Left cardiac atrium (tissue), 4 donors: Measurements from ENCODE around the gene ARHGAP42. TPM values are rescaled to one million over a fixed set of nuclear protein-coding genes. Genes with fewer than 3 reads are reported as not detected.
"Not testable (repeated sequence)": the region's sequence is repeated elsewhere in the genome, so short reads cannot be mapped to it uniquely, and the experiment has no call there.

Experiments used
- ATAC-seq, 2 donors: fragments of 200-7000 bp; cut with Tn5 transposase; one replicate each; pipeline ENCODE4 v1.9.1; 2020; ENCODE audit warnings: mild to moderate bottlenecking in 2 of 2, moderate library complexity in 2 of 2
- DNase-seq: peaks from one replicate; pipeline ENCODE4 v3.0.0-alpha.2; 2020
- intact Hi-C, 2 donors: fragments of 100-400 bp; cut with DNase I; formaldehyde crosslinking; loops; one replicate each; pipeline versions ENCODE4 v1.14.1 to v1.15.1; 2022 to 2023
- long read RNA-seq: library from polyadenylated mRNA; unstranded; transcript quantifications from one replicate; pipeline ENCODE4 v2.0.0, GENCODE V29; 2021
- total RNA-seq, 2 donors: library from RNA; stranded (reverse); fragmentation: NEBNext Ultra II Directional; extraction: Animal tissue kit (Norgen Biotek cat#: 25700); gene quantifications; one replicate each; pipeline ENCODE4 v1.2.1, GENCODE V29; 2021
- donor health status: DM: no; HTN: yes; CAD: no.
- donor health status: DM: no; HTN: yes; CAD: no; lungs with severe emphysema.
- donor health status: DM: yes; HTN: yes; CAD: no.
- donor health status: Dilated cardiomyopathy.

Gene ARHGAP42
- 10 to 100 TPM in 1 of 2 donors, 1 to 10 TPM in 1; 9.0 to 12.8 TPM for total RNA-seq
- long read RNA-seq, full-length matches to known transcripts = 1 of 3 reads
- long read RNA-seq, partial matches to known transcripts = 1 of 3 reads
- long read RNA-seq, other reads (novel, unspliced or antisense) = 1 of 3 reads

DNA sequence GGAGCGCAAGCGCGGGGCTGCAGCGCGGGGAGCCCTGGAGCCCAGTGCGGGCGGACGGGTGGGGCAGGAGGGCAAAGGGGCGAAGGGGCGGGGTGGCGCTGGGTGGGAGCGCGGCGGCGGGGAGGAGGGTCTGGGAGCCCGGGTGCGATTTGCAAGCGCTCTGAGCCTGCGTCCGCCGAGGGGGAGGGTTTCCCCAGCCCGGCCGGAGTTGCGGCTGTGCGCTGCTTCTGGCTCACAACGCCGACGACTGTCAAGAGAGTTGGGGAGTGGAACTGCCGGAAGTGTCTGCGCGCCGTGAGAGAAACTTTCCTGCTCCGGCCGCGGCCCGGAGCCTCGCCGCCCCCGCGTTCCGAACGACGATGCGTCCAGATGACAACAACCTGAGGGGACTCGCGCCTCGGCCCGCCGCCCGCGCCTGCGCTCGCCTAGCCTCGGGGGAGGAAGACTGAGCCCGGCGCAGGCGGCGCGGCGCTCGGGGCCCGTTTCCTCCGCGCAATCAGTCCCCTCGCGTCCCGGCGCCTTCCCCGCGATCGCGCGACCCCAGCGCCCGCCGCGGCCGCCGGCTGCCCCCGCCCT lies at the start of gene ARHGAP42:
Gene ARHGAP42, plus strand, starts transcription at position 235 of the 576 bp plus-strand sequence. CDS start 391 bp downstream, outside the sequence.
- intact Hi-C loops = loop anchor here in 1 of 2 donors (10.0 kb wide), 1 partner anchor 238 kb away; no protein-coding TSS in a partner anchor
- DNase-seq = peak; percentile 82

GRCh38 chr11:100637706-100638105 lies 49.4 kb upstream of the ARHGAP42 start:
- intact Hi-C loops = no loop called here
- DNase-seq (no peak), ATAC-seq (no peak)

More for the DNA sequence above, at the start of gene ARHGAP42:
- peak; percentile 79 to 85 for ATAC-seq

- intact Hi-C loops = no loop called here
- ATAC-seq (no peak), DNase-seq (no peak)
Measured at GRCh38 chr11:100638648-100639047, 48.4 kb upstream of the ARHGAP42 start.

GRCh38 chr11:100639140-100639539 lies 47.9 kb upstream of the ARHGAP42 start:
- DNase-seq (no peak), ATAC-seq (peak in 1 of 2 donors; percentile 42)
- intact Hi-C loops = no loop called here

DNA sequence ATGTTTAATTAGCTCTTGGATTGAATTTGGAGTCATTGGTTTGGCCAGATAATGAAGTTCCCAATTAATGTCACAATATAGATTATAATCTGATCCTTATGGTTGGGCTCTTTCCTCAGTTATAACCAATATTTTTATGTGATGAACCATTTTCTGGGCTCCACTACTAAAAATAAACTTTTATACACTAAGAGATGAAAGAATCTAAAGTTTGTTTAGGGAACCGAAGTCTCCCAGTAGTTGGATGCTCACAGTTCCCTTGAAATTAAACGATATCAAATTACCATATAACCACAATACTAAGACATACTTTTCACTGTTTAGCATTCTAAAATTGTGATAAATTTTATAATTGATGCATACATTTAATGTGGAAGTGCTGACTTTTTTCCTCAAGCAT lies 47.0 kb upstream of the ARHGAP42 start:
- ATAC-seq = no peak
- intact Hi-C loops = no loop called here
- no peak for DNase-seq

- DNase-seq (no peak), ATAC-seq (no peak)
- intact Hi-C loops = no loop called here
Measured at GRCh38 chr11:100640646-100641045, 46.4 kb upstream of the ARHGAP42 start.

- intact Hi-C loops = no loop called here
- no peak for ATAC-seq
Measured at GRCh38 chr11:100641456-100641855, 45.6 kb upstream of the ARHGAP42 start.

GRCh38 chr11:100646545-100646944 lies 40.5 kb upstream of the ARHGAP42 start:
- intact Hi-C loops = no loop called here
- DNase-seq = no peak
- ATAC-seq = no peak

More at GRCh38 chr11:100641456-100641855, 45.6 kb upstream of the ARHGAP42 start:
- DNase-seq = no peak

- DNase-seq = no peak
- ATAC-seq = no peak
- intact Hi-C loops = no loop called here
Measured at GRCh38 chr11:100647861-100648260, 39.2 kb upstream of the ARHGAP42 start.

DNA sequence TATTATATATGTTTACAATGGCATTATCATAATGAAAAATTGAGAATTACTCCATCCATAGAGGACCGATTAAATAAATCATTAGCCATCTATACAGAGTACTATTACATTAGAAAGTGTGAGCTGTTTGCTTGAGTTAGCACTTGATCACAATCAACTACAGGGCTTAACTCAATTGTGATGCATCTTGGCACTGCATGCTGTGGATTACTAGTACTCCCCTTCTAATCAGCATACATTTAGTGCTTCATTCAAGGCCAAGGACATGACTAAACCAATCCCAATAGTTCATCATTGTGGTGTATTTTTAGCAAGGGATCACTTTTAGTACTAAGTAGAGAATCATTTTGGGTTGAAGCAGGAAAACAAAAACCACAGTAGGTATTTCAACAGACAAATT lies 23.5 kb upstream of the ARHGAP42 start:
- no peak for ATAC-seq
- intact Hi-C loops = no loop called here
- DNase-seq = no peak

DNA sequence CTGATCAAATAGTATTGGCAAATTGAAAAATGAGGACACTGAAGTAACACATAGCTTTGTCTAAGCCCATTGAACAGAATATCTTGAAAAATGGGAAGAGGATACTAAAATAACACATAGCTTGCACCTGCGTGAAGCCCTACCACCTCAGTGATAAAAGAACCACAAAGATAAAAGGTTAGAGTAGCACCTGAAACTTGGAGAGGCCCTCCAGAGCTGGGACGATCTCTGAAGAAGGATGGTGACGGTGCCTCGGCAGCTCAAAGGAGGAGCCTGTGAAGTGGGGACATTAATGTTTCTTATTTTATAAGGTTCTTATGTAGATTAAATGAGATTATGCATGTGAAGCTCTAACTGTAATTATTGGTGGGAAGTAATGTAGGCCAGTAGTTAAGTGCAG lies 23.1 kb upstream of the ARHGAP42 start:
- intact Hi-C loops = no loop called here
- no peak for DNase-seq

GRCh38 chr11:100666816-100667215 lies 20.3 kb upstream of the ARHGAP42 start:
- ATAC-seq, intact Hi-C loops, DNase-seq: not testable (repeated sequence)

More for the DNA sequence above, 23.1 kb upstream of the ARHGAP42 start:
- ATAC-seq = no peak

DNA sequence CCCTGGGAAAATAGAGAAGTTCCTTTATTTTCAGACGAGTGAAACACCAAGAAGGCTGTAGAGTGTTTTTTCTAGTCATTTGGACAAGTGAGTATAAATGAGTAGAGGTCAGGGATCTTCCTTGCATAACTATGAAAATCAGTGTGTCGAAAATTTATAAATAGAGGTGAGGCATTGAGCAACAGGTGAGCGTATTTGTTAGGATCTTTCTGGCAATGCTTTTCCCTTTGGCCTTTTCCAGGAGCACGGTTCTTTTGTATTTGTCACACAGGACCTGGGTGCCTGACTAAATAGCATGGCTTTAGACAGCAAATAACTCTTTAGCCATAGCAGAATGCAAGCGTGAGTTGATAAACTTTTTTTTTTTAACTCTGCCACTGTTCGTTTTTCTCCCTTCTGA lies 19.6 kb upstream of the ARHGAP42 start:
- intact Hi-C loops = no loop called here
- ATAC-seq (no peak), DNase-seq (no peak)

GRCh38 chr11:100670140-100670539 lies 16.9 kb upstream of the ARHGAP42 start:
- DNase-seq = no peak
- intact Hi-C loops = no loop called here

GRCh38 chr11:100671471-100671870 lies 15.6 kb upstream of the ARHGAP42 start:
- intact Hi-C loops = no loop called here
- DNase-seq (no peak), ATAC-seq (no peak)

More at GRCh38 chr11:100670140-100670539, 16.9 kb upstream of the ARHGAP42 start:
- ATAC-seq = no peak

DNA sequence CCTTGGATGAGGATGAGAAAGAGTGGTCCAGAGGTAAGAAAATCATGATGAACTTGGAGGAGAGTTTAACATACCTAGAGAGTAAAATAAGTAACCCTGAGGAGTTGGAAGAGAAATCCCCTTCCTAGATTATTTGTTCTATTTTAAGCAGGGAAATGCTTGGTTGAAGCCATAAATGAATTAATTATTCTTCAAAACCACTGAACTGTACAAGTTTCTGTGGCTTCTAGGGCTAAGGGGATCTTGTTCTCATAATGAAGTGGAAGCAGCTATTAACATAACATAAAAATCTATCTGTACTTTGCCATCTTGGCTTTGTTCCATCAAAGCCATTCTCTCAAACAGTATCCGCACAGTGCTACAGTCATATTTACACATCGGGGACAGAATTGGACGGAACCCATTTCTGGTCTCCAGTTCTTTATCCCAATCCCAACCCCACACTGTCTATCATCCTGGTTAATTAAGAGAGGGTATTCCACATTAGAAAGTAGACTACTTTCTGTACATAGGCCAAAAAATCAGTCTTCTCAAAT lies 14.5 kb upstream of the ARHGAP42 start:
- DNase-seq = no peak
- ATAC-seq = no peak
- intact Hi-C loops = no loop called here

DNA sequence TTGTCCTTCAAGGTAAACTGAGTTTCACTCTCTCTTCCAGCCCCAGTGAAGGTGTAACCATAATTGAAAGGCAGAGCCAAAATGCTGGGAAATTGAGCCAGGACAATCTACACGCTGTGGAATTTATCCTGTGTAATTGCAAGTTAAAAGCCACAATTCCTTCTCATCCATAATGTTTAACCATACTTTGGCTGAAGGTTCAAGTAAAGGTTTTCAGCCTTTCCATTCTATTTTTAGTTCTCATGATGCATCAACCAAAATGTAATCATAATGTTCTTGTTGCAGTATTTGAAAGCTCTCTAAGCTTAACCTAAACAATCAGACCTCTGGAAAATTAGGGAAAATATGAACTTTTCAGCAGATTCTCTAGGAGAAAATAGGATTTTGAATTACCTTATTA lies 14.0 kb upstream of the ARHGAP42 start:
- no peak for ATAC-seq
- no peak for DNase-seq
- intact Hi-C loops = no loop called here

DNA sequence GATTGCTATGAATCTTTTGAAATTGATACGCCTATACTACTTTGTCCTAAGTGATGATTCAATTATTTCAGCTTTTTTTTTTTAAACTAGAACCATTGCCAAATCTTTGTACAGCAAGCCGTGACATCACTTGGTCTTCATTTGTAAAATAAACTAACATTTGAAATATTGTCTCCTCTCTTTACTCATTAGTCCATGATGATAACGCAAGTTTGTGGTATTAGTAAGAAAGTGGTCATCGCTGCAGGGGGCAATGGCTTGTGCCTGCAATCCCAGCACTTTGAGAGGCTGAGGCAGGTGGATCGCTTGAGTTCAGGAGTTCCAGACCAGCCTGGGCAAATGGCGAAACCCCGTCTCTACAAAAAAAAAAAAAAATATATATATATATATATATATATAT lies 12.9 kb upstream of the ARHGAP42 start:
- DNase-seq = no peak
- intact Hi-C loops = no loop called here
- no peak for ATAC-seq

GRCh38 chr11:100675115-100675650 lies 11.9 kb upstream of the ARHGAP42 start:
- intact Hi-C loops = no loop called here
- DNase-seq (no peak), ATAC-seq (no peak)

DNA sequence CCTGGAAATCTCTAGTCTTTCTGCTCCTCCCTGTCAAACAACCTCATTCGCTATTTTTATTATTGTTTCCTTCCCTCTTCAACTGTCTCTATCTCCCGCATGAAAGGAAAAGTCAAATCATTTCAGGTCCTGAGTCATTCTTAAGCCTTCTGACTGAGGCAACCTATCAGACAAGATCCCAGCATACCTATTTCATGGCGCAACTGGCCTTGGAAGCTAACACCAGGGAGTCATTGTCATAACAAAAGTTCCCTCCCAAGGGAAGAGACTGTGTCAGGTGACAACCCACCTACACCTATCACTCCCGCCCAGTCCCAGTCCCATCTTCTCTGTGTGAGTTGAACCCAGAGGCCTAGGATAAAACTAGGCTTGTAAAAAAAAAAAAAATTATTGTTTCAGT lies 10.2 kb upstream of the ARHGAP42 start:
- no peak for ATAC-seq
- DNase-seq = no peak
- intact Hi-C loops = no loop called here

GRCh38 chr11:100677796-100678195 lies 9.3 kb upstream of the ARHGAP42 start:
- ATAC-seq = no peak
- no peak for DNase-seq
- intact Hi-C loops = no loop called here
